Measurements from ENCODE around the gene B4GALT5.

The B4GALT5 gene

GRCh38 chr20:49595346-49595745 is 118.3 kb downstream of the B4GALT5 start:
- Histone ChIP-seq H3K9ac (ENCODE audit: insufficient read length) (no peak overlapping the region), H3K27ac (no peak overlapping the region), H3K36me3 (ENCODE audit: insufficient read depth, low read length) (no peaks in the 10 kb centered on the region), H3K9me3 (ENCODE audit: low read depth, low read length) (no peaks in the 10 kb centered on the region), H3K4me3 (no peak overlapping the region)
- no peak for DNase-seq (ENCODE audit: low read depth, low spot score)
- TF ChIP-seq POLR2AphosphoS5 (IDR thresholded peaks at IDR 0.05; ENCODE audit: borderline replicate concordance, low read depth, low read length) (no peak), EZH2 (IDR thresholded peaks at IDR 0.05) (no peak), FOXP2 (optimal IDR thresholded peaks at IDR 0.05; ENCODE audit: control extremely low read depth, extremely low read length, insufficient read depth) (no peak)

GRCh38 chr20:49594931-49595315 is 118.8 kb downstream of the B4GALT5 start:
- DNase-seq (ENCODE audit: low read depth, low spot score), result no peak
- TF ChIP-seq EZH2 (IDR thresholded peaks at IDR 0.05), result no peak
- no peak overlapping the region for H3K27ac ChIP-seq
- no peaks in the 10 kb centered on the region for H3K9me3 ChIP-seq (ENCODE audit: low read depth, low read length)
- no peak overlapping the region for H3K4me3 ChIP-seq
- H3K9ac ChIP-seq (ENCODE audit: insufficient read length), result no peak overlapping the region
- no peaks in the 10 kb centered on the region for H3K36me3 ChIP-seq (ENCODE audit: insufficient read depth, low read length)

GRCh38 chr20:49594143-49594930 is 119.3 kb downstream of the B4GALT5 start:
- H3K9ac ChIP-seq (ENCODE audit: insufficient read length), result no peak overlapping the region
- DNase-seq (ENCODE audit: low read depth, low spot score), result no peak
- no peaks in the 10 kb centered on the region for H3K36me3 ChIP-seq (ENCODE audit: insufficient read depth, low read length)
- TF ChIP-seq EZH2 (IDR thresholded peaks at IDR 0.05) (no peak), POLR2AphosphoS5 (IDR thresholded peaks at IDR 0.05; ENCODE audit: borderline replicate concordance, low read depth, low read length) (no peak), FOXP2 (optimal IDR thresholded peaks at IDR 0.05; ENCODE audit: control extremely low read depth, extremely low read length, insufficient read depth) (no peak)
- H3K9me3 ChIP-seq (ENCODE audit: low read depth, low read length), result no peaks in the 10 kb centered on the region
- no peak overlapping the region for H3K27ac ChIP-seq
- H3K4me3 ChIP-seq, result no peak overlapping the region

DNA sequence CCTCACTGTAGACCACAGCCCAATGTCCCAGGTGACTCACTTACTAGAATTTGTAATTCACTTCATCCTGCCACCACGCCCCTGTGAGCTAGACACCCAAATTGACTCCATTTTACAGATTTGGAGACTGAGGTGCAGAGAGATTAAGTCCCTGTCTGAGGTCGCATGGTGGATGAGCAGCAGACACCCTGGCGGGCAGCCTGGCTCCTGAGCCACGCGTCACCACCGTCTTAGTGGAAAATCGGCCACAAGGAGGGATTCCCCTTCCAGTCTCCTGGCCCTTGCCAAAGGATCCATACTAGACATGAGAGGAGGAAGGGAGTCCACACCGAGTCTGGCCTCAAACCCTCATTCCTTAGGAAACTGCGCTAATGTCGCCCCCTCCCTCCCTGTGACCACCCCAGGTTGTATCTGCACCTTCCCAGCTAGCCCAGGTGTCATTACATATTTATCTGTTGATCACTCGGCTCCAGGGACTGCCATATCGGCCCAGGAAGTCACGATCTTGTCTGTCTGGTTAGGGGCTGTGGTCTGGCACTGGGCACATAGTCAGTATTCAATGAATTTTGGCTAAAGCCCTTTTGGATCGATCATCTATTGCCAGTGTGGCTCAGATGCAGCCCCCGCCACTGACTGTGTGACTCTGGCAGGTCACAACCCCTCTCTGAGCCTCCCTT is 120.1 kb downstream of the B4GALT5 start:
- DNase-seq (ENCODE audit: low read depth, low spot score), result no peak
- TF ChIP-seq EZH2 (IDR thresholded peaks at IDR 0.05), result no peak
- no peak for TF ChIP-seq FOXP2 (optimal IDR thresholded peaks at IDR 0.05; ENCODE audit: control extremely low read depth, extremely low read length, insufficient read depth)
- no peak for TF ChIP-seq POLR2AphosphoS5 (IDR thresholded peaks at IDR 0.05; ENCODE audit: borderline replicate concordance, low read depth, low read length)
- H3K9ac ChIP-seq (ENCODE audit: insufficient read length), result no peak overlapping the region
- no peaks in the 10 kb centered on the region for H3K9me3 ChIP-seq (ENCODE audit: low read depth, low read length)
- no peak overlapping the region for H3K4me3 ChIP-seq
- no peaks in the 10 kb centered on the region for H3K36me3 ChIP-seq (ENCODE audit: insufficient read depth, low read length)
- no peak overlapping the region for H3K27ac ChIP-seq

- TF ChIP-seq POLR2AphosphoS5 (IDR thresholded peaks at IDR 0.05; ENCODE audit: borderline replicate concordance, low read depth, low read length) (no peak), FOXP2 (optimal IDR thresholded peaks at IDR 0.05; ENCODE audit: control extremely low read depth, extremely low read length, insufficient read depth) (no peak), EZH2 (IDR thresholded peaks at IDR 0.05) (no peak)
- H3K9me3 ChIP-seq (ENCODE audit: low read depth, low read length), result no peaks in the 10 kb centered on the region
- H3K4me3 ChIP-seq, result no peak overlapping the region
- no peak overlapping the region for H3K9ac ChIP-seq (ENCODE audit: insufficient read length)
- no peak for DNase-seq (ENCODE audit: low read depth, low spot score)
- H3K36me3 ChIP-seq (ENCODE audit: insufficient read depth, low read length), result no peaks in the 10 kb centered on the region
- no peak overlapping the region for H3K27ac ChIP-seq
These were observed 121.6 kb downstream of the B4GALT5 start for GRCh38 chr20:49592120-49592519.

- TF ChIP-seq EZH2 (IDR thresholded peaks at IDR 0.05) (no peak), FOXP2 (optimal IDR thresholded peaks at IDR 0.05; ENCODE audit: control extremely low read depth, extremely low read length, insufficient read depth) (no peak), POLR2AphosphoS5 (IDR thresholded peaks at IDR 0.05; ENCODE audit: borderline replicate concordance, low read depth, low read length) (no peak)
- Histone ChIP-seq H3K9ac (ENCODE audit: insufficient read length) (no peak overlapping the region), H3K4me3 (no peak overlapping the region), H3K36me3 (ENCODE audit: insufficient read depth, low read length) (no peaks in the 10 kb centered on the region), H3K27ac (no peak overlapping the region), H3K9me3 (ENCODE audit: low read depth, low read length) (no peaks in the 10 kb centered on the region)
- DNase-seq (ENCODE audit: low read depth, low spot score), result no peak
These were observed 122.3 kb downstream of the B4GALT5 start for GRCh38 chr20:49591217-49591865.

DNA sequence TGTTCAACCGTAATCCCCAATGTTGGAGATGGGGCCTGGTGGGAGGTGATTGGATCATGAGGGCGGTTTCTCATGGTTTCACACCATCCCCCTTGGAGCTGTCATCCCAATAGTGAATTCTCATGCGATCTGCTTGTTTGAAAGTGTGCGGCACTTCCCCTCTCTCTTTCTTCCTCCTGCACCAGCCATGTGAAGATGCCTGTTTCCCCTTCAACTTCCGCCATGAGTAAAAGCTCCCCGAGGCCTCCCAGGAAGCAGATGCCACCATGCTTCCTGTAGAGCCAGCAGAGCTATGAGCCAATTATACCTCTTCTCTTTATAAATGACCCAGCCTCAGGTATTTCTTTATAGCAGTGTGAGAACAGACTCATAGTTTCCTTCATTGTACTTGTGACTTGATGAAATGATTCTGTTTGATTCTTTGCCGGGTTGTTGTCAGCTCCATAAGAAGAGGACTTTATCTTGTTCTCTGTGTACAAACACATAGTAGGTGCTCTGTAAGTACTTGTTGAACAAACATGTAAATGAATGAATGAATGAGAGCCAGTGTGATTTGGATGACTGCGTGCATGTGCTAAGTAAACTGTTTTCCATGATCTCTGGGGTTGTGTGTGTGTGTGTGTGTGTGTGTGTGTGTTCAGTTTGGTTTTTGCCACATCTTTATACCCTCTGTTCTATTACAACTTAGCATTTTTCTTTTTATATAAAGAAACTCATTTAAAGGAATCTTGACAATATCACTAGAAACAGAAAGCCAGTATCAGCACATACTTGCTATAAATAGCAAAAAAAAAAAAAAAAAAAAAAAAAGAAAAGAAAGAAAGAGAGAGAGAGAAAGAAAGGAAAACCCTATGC is 123.3 kb downstream of the B4GALT5 start:
- no peak for TF ChIP-seq FOXP2 (optimal IDR thresholded peaks at IDR 0.05; ENCODE audit: control extremely low read depth, extremely low read length, insufficient read depth)
- no peak for TF ChIP-seq EZH2 (IDR thresholded peaks at IDR 0.05)
- TF ChIP-seq POLR2AphosphoS5 (IDR thresholded peaks at IDR 0.05; ENCODE audit: borderline replicate concordance, low read depth, low read length), result no peak
- Histone ChIP-seq H3K9me3 (ENCODE audit: low read depth, low read length) (no peaks in the 10 kb centered on the region), H3K4me3 (no peak overlapping the region), H3K9ac (ENCODE audit: insufficient read length) (no peak overlapping the region), H3K27ac (no peak overlapping the region), H3K36me3 (ENCODE audit: insufficient read depth, low read length) (no peaks in the 10 kb centered on the region)
- no peak for DNase-seq (ENCODE audit: low read depth, low spot score)

- Histone ChIP-seq H3K9me3 (ENCODE audit: low read depth, low read length) (no peaks in the 10 kb centered on the region), H3K9ac (ENCODE audit: insufficient read length) (no peak overlapping the region)
- no peak for DNase-seq (ENCODE audit: low read depth, low spot score)
These were observed 123.9 kb downstream of the B4GALT5 start for GRCh38 chr20:49589747-49590146.

More at GRCh38 chr20:49589747-49590146, 123.9 kb downstream of the B4GALT5 start:
- no peak overlapping the region for H3K4me3 ChIP-seq
- no peak for TF ChIP-seq EZH2 (IDR thresholded peaks at IDR 0.05)
- no peak overlapping the region for H3K27ac ChIP-seq
- H3K36me3 ChIP-seq (ENCODE audit: insufficient read depth, low read length), result no peaks in the 10 kb centered on the region
